ENCODE data around the gene STARD13. TPM values are rescaled to one million over a fixed set of nuclear protein-coding genes. Genes with fewer than 3 reads are reported as not detected.

Gene STARD13
- total RNA-seq, 2 donors from 2014 or later = 27.4 to 31.1 TPM

- DNase-seq (ENCODE audit: low spot score) = no peak
- TF ChIP-seq CTCF (IDR thresholded peaks at IDR 0.05) (no peak), POLR2A (IDR thresholded peaks at IDR 0.05) (no peak), POLR2AphosphoS5 (IDR thresholded peaks at IDR 0.05) (no peak)
- Histone ChIP-seq H3K27me3 (replicated peaks; ENCODE audit: insufficient read depth) (no peaks in the 10 kb centered on the region), H3K9me3 (no peaks in the 10 kb centered on the region), H3K4me1 (replicated peaks) (no peaks in the 10 kb centered on the region), H3K4me3 (no peak overlapping the region), H3K27ac (no peak overlapping the region), H3K36me3 (no peaks in the 10 kb centered on the region)
- intact Hi-C loops (cut with DNase I) = no loop called here
- WGBS = 88% methylated on average over 2 of the region's 2 CpGs
These were observed 101.5 kb downstream of the STARD13 start for GRCh38 chr13:33184112-33184490.

- Histone ChIP-seq H3K36me3 (no peaks in the 10 kb centered on the region), H3K4me1 (replicated peaks) (no peaks in the 10 kb centered on the region), H3K27ac (no peak overlapping the region), H3K27me3 (replicated peaks; ENCODE audit: insufficient read depth) (no peaks in the 10 kb centered on the region), H3K9me3 (no peaks in the 10 kb centered on the region), H3K4me3 (no peak overlapping the region)
- WGBS = 92% methylated on average over 3 of the region's 3 CpGs
- TF ChIP-seq CTCF (IDR thresholded peaks at IDR 0.05) = no peak
- TF ChIP-seq POLR2A (IDR thresholded peaks at IDR 0.05) = no peak
- TF ChIP-seq POLR2AphosphoS5 (IDR thresholded peaks at IDR 0.05) = no peak
- DNase-seq (ENCODE audit: low spot score) = no peak
- intact Hi-C loops (cut with DNase I) = no loop called here
These were observed 102.0 kb downstream of the STARD13 start for GRCh38 chr13:33183431-33184111.

GRCh38 chr13:33182729-33183128 lies 102.8 kb downstream of the STARD13 start:
- DNase-seq (ENCODE audit: low spot score) = no peak
- Histone ChIP-seq H3K9me3 (no peaks in the 10 kb centered on the region), H3K36me3 (no peaks in the 10 kb centered on the region), H3K4me3 (no peak overlapping the region), H3K4me1 (replicated peaks) (no peaks in the 10 kb centered on the region), H3K27ac (no peak overlapping the region), H3K27me3 (replicated peaks; ENCODE audit: insufficient read depth) (no peaks in the 10 kb centered on the region)
- no peak for TF ChIP-seq POLR2AphosphoS5 (IDR thresholded peaks at IDR 0.05)
- no peak for TF ChIP-seq POLR2A (IDR thresholded peaks at IDR 0.05)
- TF ChIP-seq CTCF (IDR thresholded peaks at IDR 0.05) = no peak
- intact Hi-C loops (cut with DNase I) = no loop called here
- WGBS = 93% methylated on average over 9 of the region's 9 CpGs

- intact Hi-C loops (cut with DNase I) = no loop called here
- no peaks in the 10 kb centered on the region for H3K36me3 ChIP-seq
- no peaks in the 10 kb centered on the region for H3K27me3 ChIP-seq (replicated peaks; ENCODE audit: insufficient read depth)
- no peak overlapping the region for H3K4me3 ChIP-seq
- DNase-seq (ENCODE audit: low spot score) = no peak
- H3K4me1 ChIP-seq (replicated peaks) = no peaks in the 10 kb centered on the region
- no peak overlapping the region for H3K27ac ChIP-seq
- no peaks in the 10 kb centered on the region for H3K9me3 ChIP-seq
- TF ChIP-seq POLR2A (IDR thresholded peaks at IDR 0.05) (no peak), POLR2AphosphoS5 (IDR thresholded peaks at IDR 0.05) (no peak), CTCF (IDR thresholded peaks at IDR 0.05) (no peak)
These were observed 104.3 kb downstream of the STARD13 start for GRCh38 chr13:33181264-33181663.

GRCh38 chr13:33180122-33180804 lies 105.3 kb downstream of the STARD13 start:
- Histone ChIP-seq H3K4me3 (no peak overlapping the region), H3K4me1 (replicated peaks) (no peaks in the 10 kb centered on the region), H3K9me3 (no peaks in the 10 kb centered on the region), H3K36me3 (no peaks in the 10 kb centered on the region), H3K27ac (no peak overlapping the region), H3K27me3 (replicated peaks; ENCODE audit: insufficient read depth) (no peaks in the 10 kb centered on the region)
- 84% methylated on average over 5 of the region's 5 CpGs for WGBS
- no peak for TF ChIP-seq POLR2AphosphoS5 (IDR thresholded peaks at IDR 0.05)
- no peak for TF ChIP-seq CTCF (IDR thresholded peaks at IDR 0.05)
- no peak for TF ChIP-seq POLR2A (IDR thresholded peaks at IDR 0.05)
- no peak for DNase-seq (ENCODE audit: low spot score)
- intact Hi-C loops (cut with DNase I) = no loop called here
